Amygdala (tissue), 56 donors: ENCODE data around the gene SPTSSB.

Source experiments
- DNase-seq, 56 donors: peaks; one replicate each; lab custom pipeline; 2025; lab: John Stamatoyannopoulos, UW

SPTSSB gene

GRCh38 chr3:161393310-161393709 is 22.0 kb upstream of the SPTSSB start:
- no peak for DNase-seq

GRCh38 chr3:161392853-161393252 is 21.5 kb upstream of the SPTSSB start:
- no peak for DNase-seq

- DNase-seq = no peak
These were observed 18.9 kb upstream of the SPTSSB start for GRCh38 chr3:161390200-161390599.

- no peak for DNase-seq
These were observed 18.2 kb upstream of the SPTSSB start for GRCh38 chr3:161389445-161390035.

GRCh38 chr3:161388855-161389254 is 17.5 kb upstream of the SPTSSB start:
- no peak for DNase-seq

GRCh38 chr3:161386991-161387770 is 15.9 kb upstream of the SPTSSB start:
- DNase-seq = no peak

- DNase-seq = peak in 48 of 56 donors; percentile 2 to 67 (median 36)
These were observed 1.3 kb upstream of the SPTSSB start for GRCh38 chr3:161372321-161373260.

- no peak for DNase-seq
These were observed 1.8 kb downstream of the SPTSSB start for GRCh38 chr3:161369531-161369930.

- DNase-seq = no peak
These were observed 5.2 kb downstream of the SPTSSB start for GRCh38 chr3:161366094-161366493.

GRCh38 chr3:161358488-161358887 is 12.8 kb downstream of the SPTSSB start:
- no peak for DNase-seq

GRCh38 chr3:161356287-161356686 is 15.0 kb downstream of the SPTSSB start:
- DNase-seq = no peak

GRCh38 chr3:161355508-161355907 is 15.8 kb downstream of the SPTSSB start:
- DNase-seq = no peak

GRCh38 chr3:161354554-161354953 is 16.8 kb downstream of the SPTSSB start:
- no peak for DNase-seq

GRCh38 chr3:161351330-161351729 is 20.0 kb downstream of the SPTSSB start:
- no peak for DNase-seq

GRCh38 chr3:161350916-161351315 is 20.4 kb downstream of the SPTSSB start:
- no peak for DNase-seq

GRCh38 chr3:161349529-161350312 is 21.6 kb downstream of the SPTSSB start:
- no peak for DNase-seq

- no peak for DNase-seq
These were observed 22.4 kb downstream of the SPTSSB start for GRCh38 chr3:161348796-161349400.

GRCh38 chr3:161347726-161348125 is 23.6 kb downstream of the SPTSSB start:
- DNase-seq = no peak

GRCh38 chr3:161345023-161345422 is 26.3 kb downstream of the SPTSSB start:
- DNase-seq = no peak

- DNase-seq = no peak
These were observed 27.3 kb downstream of the SPTSSB start for GRCh38 chr3:161343986-161344385.
